ENCODE measurements around the gene C2orf69. TPM values are rescaled to one million over a fixed set of nuclear protein-coding genes. Genes with fewer than 3 reads are reported as not detected.

C2orf69 gene
- total and polyA plus RNA-seq, 2 donors from 2014 or later: 4.9 to 11.5 TPM

DNA sequence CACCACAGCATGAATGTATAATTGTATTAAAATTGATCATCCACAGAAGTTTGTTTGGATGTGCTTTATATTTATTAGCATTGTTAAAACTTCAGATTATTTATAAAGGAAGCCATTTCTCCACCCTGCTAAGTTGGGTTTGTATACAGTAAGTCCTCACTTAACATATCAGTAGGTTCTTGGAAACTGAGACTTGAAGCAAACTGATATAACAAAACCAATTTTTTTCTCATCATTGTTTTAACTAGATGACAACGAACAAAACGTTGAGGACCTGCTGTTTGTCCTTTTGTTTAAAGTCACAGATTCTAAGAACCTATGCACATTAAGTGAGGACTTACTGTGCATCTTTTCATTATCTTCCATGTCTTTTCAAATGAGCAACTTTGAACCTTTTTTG, 17.1 kb downstream of the C2orf69 start:
- no peak overlapping the region for H3K9ac ChIP-seq (ENCODE audit: low read length in 3 of 3)
- H3K27ac ChIP-seq (ENCODE audit: low read depth in 2 of 2, low read length in 2 of 2): no peak overlapping the region
- DNase-seq (no peak), FAIRE-seq (no peak)
- H3K4me1 ChIP-seq (ENCODE audit: control insufficient read depth in 2 of 3, insufficient read depth in 2 of 3, low read depth in 1 of 3, low read length in 3 of 3): no peaks in the 10 kb centered on the region
- no peaks in the 10 kb centered on the region for H3K9me3 ChIP-seq (ENCODE audit: control insufficient read depth in 2 of 3, insufficient read depth in 1 of 3, low read length in 3 of 3)
- H3K27me3 ChIP-seq (ENCODE audit: control insufficient read depth, insufficient read depth, low read length): no peaks in the 10 kb centered on the region
- peaks cover 3 to 21% (median 6%) of the 10 kb centered on the region in 3 donors for H3K36me3 ChIP-seq (ENCODE audit: control insufficient read depth in 2 of 3, insufficient read depth in 3 of 3, low read length in 3 of 3)
- TF ChIP-seq, protein P1, sequence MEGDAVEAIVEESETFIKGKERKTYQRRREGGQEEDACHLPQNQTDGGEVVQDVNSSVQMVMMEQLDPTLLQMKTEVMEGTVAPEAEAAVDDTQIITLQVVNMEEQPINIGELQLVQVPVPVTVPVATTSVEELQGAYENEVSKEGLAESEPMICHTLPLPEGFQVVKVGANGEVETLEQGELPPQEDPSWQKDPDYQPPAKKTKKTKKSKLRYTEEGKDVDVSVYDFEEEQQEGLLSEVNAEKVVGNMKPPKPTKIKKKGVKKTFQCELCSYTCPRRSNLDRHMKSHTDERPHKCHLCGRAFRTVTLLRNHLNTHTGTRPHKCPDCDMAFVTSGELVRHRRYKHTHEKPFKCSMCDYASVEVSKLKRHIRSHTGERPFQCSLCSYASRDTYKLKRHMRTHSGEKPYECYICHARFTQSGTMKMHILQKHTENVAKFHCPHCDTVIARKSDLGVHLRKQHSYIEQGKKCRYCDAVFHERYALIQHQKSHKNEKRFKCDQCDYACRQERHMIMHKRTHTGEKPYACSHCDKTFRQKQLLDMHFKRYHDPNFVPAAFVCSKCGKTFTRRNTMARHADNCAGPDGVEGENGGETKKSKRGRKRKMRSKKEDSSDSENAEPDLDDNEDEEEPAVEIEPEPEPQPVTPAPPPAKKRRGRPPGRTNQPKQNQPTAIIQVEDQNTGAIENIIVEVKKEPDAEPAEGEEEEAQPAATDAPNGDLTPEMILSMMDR (IDR thresholded peaks at IDR 0.05; ENCODE audit: borderline replicate concordance, extremely low read depth, insufficient read depth): no peak
- no peak overlapping the region for H3K4me3 ChIP-seq (ENCODE audit: low read length in 3 of 3)
- intact Hi-C loops (cut with DNase I): no loop called here

DNA sequence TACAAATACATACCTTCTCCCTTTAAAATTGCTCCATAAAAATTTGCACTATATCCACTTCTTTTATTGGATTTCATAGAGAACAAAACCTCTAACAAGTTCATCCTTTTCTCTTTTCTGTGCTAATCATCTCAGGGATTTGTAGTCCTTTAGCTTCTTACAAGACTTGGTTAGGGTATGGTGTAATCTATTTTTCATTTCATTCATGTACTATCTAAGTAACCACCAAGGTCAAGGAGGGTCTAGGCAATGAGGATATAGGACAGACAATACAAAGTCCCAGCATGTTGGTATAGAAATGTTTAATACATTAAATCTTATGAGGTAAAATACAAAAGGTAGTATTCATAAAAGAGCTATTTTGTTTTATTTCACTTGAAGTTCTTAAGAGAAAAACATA, 17.5 kb downstream of the C2orf69 start:
- Histone ChIP-seq H3K27me3 (ENCODE audit: control insufficient read depth, insufficient read depth, low read length) (no peaks in the 10 kb centered on the region), H3K4me1 (ENCODE audit: control insufficient read depth in 2 of 3, insufficient read depth in 2 of 3, low read depth in 1 of 3, low read length in 3 of 3) (no peaks in the 10 kb centered on the region), H3K9me3 (ENCODE audit: control insufficient read depth in 2 of 3, insufficient read depth in 1 of 3, low read length in 3 of 3) (no peaks in the 10 kb centered on the region), H3K9ac (ENCODE audit: low read length in 3 of 3) (no peak overlapping the region), H3K36me3 (ENCODE audit: control insufficient read depth in 2 of 3, insufficient read depth in 3 of 3, low read length in 3 of 3) (peaks cover 3 to 21% (median 6%) of the 10 kb centered on the region in 3 donors), H3K4me3 (ENCODE audit: low read length in 3 of 3) (no peak overlapping the region), H3K27ac (ENCODE audit: low read depth in 2 of 2, low read length in 2 of 2) (no peak overlapping the region)
- DNase-seq (no peak), FAIRE-seq (no peak)
- intact Hi-C loops (cut with DNase I): no loop called here
- TF ChIP-seq, protein P1 (IDR thresholded peaks at IDR 0.05; ENCODE audit: borderline replicate concordance, extremely low read depth, insufficient read depth): no peak

DNA sequence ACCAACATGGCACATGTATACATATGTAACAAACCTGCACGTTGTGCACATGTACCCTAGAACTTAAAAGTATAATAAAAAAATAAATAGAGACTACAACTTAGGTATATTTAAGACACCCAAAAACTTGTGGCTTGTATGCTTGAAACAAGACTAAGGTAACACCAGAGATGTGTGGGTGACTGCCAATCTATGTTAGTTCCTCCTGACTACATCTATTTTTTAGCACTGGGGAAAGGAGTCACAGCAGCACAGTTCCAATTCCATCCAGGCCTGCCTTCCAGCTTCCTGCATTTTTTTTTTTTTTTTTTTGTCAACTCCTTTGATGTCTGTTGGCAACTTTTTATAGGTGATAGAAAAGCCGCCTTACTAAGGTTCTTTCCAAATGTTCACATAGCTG, 18.2 kb downstream of the C2orf69 start:
- no peak overlapping the region for H3K4me3 ChIP-seq (ENCODE audit: low read length in 3 of 3)
- H3K27me3 ChIP-seq (ENCODE audit: control insufficient read depth, insufficient read depth, low read length): no peaks in the 10 kb centered on the region
- no peaks in the 10 kb centered on the region for H3K9me3 ChIP-seq (ENCODE audit: control insufficient read depth in 2 of 3, insufficient read depth in 1 of 3, low read length in 3 of 3)
- DNase-seq: no peak
- H3K4me1 ChIP-seq (ENCODE audit: control insufficient read depth in 2 of 3, insufficient read depth in 2 of 3, low read depth in 1 of 3, low read length in 3 of 3): no peaks in the 10 kb centered on the region
- FAIRE-seq: no peak
- peaks cover 3 to 21% (median 6%) of the 10 kb centered on the region in 3 donors for H3K36me3 ChIP-seq (ENCODE audit: control insufficient read depth in 2 of 3, insufficient read depth in 3 of 3, low read length in 3 of 3)
- intact Hi-C loops (cut with DNase I): no loop called here
- TF ChIP-seq, protein P1 (IDR thresholded peaks at IDR 0.05; ENCODE audit: borderline replicate concordance, extremely low read depth, insufficient read depth): no peak
- H3K9ac ChIP-seq (ENCODE audit: low read length in 3 of 3): no peak overlapping the region
- no peak overlapping the region for H3K27ac ChIP-seq (ENCODE audit: low read depth in 2 of 2, low read length in 2 of 2)

DNA sequence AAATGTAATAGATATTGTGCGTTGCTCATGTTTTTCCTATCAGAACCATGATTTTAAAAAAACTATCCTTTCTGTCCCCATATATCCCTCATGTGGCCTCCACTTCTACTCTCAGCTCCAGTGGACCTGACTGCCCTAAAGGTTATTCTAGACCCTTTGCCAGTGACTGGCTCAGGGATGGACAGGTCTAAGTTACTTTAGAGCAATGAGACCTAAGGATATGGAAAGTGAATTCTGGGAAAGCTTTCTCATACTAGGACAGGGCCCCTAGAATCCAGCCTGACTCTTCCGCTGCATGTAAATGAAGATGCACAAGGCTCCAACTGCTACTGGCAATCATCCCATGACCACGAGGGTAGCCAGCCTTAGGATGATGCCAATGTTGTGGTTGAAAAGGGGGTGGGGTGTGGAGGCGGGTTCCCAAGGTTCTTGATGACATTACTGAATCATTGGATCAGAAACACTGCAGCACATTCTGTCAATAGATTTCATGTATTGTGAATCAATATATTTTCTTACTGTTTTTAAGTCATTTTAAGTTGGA, 21.3 kb downstream of the C2orf69 start:
- TF ChIP-seq, protein P1 (IDR thresholded peaks at IDR 0.05; ENCODE audit: borderline replicate concordance, extremely low read depth, insufficient read depth): no peak
- Histone ChIP-seq H3K36me3 (ENCODE audit: control insufficient read depth in 2 of 3, insufficient read depth in 3 of 3, low read length in 3 of 3) (peaks cover 2 to 12% (median 6%) of the 10 kb centered on the region in 3 donors), H3K9ac (ENCODE audit: low read length in 3 of 3) (no peak overlapping the region), H3K4me1 (ENCODE audit: control insufficient read depth in 2 of 3, insufficient read depth in 2 of 3, low read depth in 1 of 3, low read length in 3 of 3) (peaks cover 0 to 4% (median 0%) of the 10 kb centered on the region in 3 donors), H3K4me3 (ENCODE audit: low read length in 3 of 3) (no peak overlapping the region), H3K27ac (ENCODE audit: low read depth in 2 of 2, low read length in 2 of 2) (no peak overlapping the region), H3K27me3 (ENCODE audit: control insufficient read depth, insufficient read depth, low read length) (no peaks in the 10 kb centered on the region), H3K9me3 (ENCODE audit: control insufficient read depth in 2 of 3, insufficient read depth in 1 of 3, low read length in 3 of 3) (no peaks in the 10 kb centered on the region)
- FAIRE-seq (no peak), DNase-seq (no peak)
- intact Hi-C loops (cut with DNase I): no loop called here
